ENCODE measurements around the gene CLEC16A.

CLEC16A gene

DNA sequence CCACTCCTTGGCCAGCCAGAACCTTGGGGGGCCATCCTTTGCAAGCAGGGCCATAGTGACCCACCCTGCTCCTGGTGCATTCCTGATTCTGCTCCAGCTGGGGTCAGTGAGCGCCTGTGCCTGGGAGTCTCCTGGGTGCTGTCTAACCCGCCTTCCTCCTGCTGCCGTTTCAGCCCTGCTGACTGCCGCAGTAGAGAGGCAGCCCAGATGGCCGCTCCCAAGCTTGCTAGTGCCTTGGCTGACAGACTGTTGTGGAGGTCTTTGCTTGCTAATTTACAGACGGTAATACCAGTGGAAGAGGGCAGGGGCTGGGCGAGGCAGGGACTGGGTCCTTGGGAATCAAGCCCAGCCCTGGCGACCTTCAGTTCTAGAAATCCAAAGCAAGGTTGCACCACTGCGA is 212.0 kb downstream of the CLEC16A start:
- no peak overlapping the region for H3K4me3 ChIP-seq (ENCODE audit: low read depth, low read length)
- TF ChIP-seq, protein P1, sequence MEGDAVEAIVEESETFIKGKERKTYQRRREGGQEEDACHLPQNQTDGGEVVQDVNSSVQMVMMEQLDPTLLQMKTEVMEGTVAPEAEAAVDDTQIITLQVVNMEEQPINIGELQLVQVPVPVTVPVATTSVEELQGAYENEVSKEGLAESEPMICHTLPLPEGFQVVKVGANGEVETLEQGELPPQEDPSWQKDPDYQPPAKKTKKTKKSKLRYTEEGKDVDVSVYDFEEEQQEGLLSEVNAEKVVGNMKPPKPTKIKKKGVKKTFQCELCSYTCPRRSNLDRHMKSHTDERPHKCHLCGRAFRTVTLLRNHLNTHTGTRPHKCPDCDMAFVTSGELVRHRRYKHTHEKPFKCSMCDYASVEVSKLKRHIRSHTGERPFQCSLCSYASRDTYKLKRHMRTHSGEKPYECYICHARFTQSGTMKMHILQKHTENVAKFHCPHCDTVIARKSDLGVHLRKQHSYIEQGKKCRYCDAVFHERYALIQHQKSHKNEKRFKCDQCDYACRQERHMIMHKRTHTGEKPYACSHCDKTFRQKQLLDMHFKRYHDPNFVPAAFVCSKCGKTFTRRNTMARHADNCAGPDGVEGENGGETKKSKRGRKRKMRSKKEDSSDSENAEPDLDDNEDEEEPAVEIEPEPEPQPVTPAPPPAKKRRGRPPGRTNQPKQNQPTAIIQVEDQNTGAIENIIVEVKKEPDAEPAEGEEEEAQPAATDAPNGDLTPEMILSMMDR (IDR thresholded peaks at IDR 0.05; ENCODE audit: low read depth, low read length, missing control alignments), result no peak
- DNase-seq (ENCODE audit: low read depth), result no peak

DNA sequence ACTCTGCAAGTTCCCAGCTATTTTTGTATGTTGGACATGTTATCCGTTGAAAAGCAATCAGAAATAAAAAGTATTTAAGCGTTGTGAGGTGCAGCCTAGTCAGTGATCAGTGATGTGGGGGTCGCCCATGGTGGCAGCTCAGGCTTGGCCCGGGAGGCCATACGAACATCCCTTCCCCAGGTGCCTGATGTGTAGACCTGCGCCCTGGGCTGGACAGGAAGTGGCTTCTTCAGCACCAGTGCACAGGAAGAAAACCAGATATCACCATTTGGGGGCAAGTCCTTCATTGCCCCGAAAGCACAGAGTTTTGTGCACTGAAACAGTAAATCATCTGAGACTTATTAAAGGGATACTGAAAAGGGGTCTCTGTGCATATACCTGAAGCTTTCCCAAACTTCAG is 212.8 kb downstream of the CLEC16A start:
- no peak for DNase-seq (ENCODE audit: low read depth)
- no peak overlapping the region for H3K4me3 ChIP-seq (ENCODE audit: low read depth, low read length)
- TF ChIP-seq, protein P1 (IDR thresholded peaks at IDR 0.05; ENCODE audit: low read depth, low read length, missing control alignments), result no peak

DNA sequence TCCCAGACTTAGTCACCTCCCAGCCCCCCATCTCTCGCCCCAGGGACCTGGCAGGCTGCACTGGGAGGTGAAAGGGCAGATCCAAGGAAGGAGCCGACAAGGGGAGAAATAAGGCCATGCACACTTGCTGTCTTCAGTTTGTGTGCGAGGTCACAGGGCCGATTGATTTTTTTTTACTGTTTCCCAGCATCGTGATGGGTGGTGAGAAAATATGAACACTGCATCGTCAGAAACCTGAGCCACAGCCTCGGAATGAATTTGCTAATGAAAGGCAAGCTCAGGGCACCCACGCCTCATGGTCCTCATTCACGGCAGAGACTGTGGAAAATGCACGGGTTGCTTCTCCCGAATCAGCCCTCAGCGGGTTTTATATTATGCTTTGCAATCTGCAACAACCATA is 213.7 kb downstream of the CLEC16A start:
- no peak overlapping the region for H3K4me3 ChIP-seq (ENCODE audit: low read depth, low read length)
- DNase-seq (ENCODE audit: low read depth), result no peak
- TF ChIP-seq, protein P1 (IDR thresholded peaks at IDR 0.05; ENCODE audit: low read depth, low read length, missing control alignments), result no peak

DNA sequence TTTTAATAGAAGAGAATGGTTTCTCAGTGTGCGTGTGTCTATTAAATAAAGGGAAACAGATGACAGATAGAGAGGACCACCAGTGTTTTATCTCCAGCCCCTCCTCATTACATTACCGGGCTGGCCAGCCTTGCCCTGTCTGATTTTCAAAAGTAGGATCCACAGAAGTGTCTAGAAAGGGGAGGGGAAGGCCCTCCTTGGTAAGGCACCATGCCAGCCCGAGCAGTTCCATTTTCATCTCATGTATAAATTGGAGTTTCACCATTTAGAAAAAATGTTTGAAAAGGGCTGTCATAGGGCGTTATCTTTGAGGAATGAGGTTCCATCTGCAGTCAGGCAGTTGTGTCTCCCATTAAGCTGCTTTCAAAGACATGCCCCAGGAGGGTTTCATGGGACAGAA is 214.9 kb downstream of the CLEC16A start:
- no peak for DNase-seq (ENCODE audit: low read depth)
- TF ChIP-seq, protein P1 (IDR thresholded peaks at IDR 0.05; ENCODE audit: low read depth, low read length, missing control alignments), result no peak
- no peak overlapping the region for H3K4me3 ChIP-seq (ENCODE audit: low read depth, low read length)

DNA sequence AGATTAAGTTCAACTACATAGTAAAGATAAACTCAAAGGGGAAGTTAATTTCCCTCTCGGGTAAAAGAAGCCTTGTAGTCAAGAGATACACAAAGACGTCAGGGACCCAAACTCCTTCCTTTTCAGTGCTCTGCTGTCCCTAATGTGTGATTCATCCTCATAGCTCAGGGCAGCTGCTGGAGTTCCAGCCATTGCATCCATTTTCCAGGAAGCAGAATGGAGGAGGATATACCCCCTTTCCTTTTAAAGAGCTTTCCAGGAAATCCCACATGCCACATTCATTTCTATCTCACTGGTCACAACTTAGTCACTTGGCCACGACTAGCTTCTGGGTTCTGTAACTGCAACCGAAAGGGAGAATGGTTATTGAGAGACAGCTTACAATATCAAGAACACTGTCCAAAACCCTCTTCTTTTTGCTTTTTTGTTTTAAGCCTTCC is 216.3 kb downstream of the CLEC16A start:
- no peak overlapping the region for H3K4me3 ChIP-seq (ENCODE audit: low read depth, low read length)
- DNase-seq (ENCODE audit: low read depth), result no peak
- TF ChIP-seq, protein P1 (IDR thresholded peaks at IDR 0.05; ENCODE audit: low read depth, low read length, missing control alignments), result no peak

DNA sequence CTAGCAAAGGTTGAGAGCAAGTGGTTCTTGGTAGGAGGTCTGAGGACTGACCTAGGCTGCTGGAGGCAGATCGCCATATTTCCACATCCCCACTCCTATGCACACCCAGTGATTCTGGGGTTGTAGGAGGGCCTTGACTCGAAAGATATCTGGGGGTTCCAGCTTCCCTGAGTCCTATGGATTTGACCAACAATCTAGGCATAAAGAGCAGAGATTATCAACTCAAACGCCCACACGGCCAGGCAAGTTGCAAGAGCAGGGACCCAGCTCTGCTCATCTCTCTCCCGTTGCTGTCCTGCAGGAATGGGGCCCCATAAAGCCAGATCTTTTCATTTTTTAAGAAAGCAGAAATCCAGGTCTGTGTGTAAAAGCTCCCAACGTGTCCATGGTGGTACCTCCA is 217.1 kb downstream of the CLEC16A start:
- no peak overlapping the region for H3K4me3 ChIP-seq (ENCODE audit: low read depth, low read length)
- TF ChIP-seq, protein P1 (IDR thresholded peaks at IDR 0.05; ENCODE audit: low read depth, low read length, missing control alignments), result no peak
- DNase-seq (ENCODE audit: low read depth), result no peak

DNA sequence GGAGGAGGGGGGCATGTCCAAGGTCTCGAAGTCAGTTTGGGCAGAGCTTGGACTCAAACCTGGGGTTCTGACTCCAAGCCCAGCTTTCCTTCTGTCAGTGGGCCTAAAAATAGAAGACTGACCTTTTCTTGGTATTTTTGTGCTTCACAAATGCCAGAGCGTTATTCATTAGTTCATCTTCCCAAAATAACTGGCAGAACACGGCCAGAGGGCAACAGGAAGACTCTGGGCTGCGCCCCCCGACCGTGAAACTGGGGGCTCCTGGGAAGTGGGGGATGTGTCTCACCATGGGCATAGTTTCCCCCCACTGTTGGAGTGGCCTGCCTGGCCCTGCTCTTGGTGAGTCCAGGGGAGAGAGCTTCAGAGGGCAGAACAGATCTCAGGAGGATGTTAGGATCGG is 217.6 kb downstream of the CLEC16A start:
- TF ChIP-seq, protein P1 (IDR thresholded peaks at IDR 0.05; ENCODE audit: low read depth, low read length, missing control alignments), result no peak
- DNase-seq (ENCODE audit: low read depth), result no peak
- no peak overlapping the region for H3K4me3 ChIP-seq (ENCODE audit: low read depth, low read length)
